Fibroblast of skin of abdomen (primary cell): Measurements from ENCODE around the gene SPP1.
"Not testable (repeated sequence)": the region's sequence is repeated elsewhere in the genome, so short reads cannot be mapped to it uniquely, and the experiment has no call there.

Experiments
- DNase-seq: peaks from one replicate; pipeline ENCODE4 v3.0.0-alpha.2; 2013

Gene SPP1

GRCh38 chr4:87995435-87995834 is 19.9 kb downstream of the SPP1 start:
- no peak for DNase-seq

GRCh38 chr4:87999191-87999691 is 23.7 kb downstream of the SPP1 start:
- not testable (repeated sequence) for DNase-seq

- DNase-seq = no peak
Observed at GRCh38 chr4:88001871-88002270, 26.4 kb downstream of the SPP1 start.

- no peak for DNase-seq
Observed at GRCh38 chr4:88002786-88003185, 27.3 kb downstream of the SPP1 start.

- DNase-seq = no peak
Observed at GRCh38 chr4:88003261-88003660, 27.7 kb downstream of the SPP1 start.

- DNase-seq = peak; percentile 85
Observed at GRCh38 chr4:88005076-88005475, 29.6 kb downstream of the SPP1 start.

GRCh38 chr4:88005946-88006345 is 30.4 kb downstream of the SPP1 start:
- no peak for DNase-seq

GRCh38 chr4:88006956-88007303 is 31.4 kb downstream of the SPP1 start:
- no peak for DNase-seq

- peak; percentile 79 for DNase-seq
Observed at GRCh38 chr4:88007304-88008121, 32.0 kb downstream of the SPP1 start, which contains the start of gene PKD2. PKD2 (plus strand) TSS chr4:88007635; CDS start chr4:88007734, 99 bp downstream.

- peak; percentile 50 for DNase-seq
Observed at GRCh38 chr4:88008122-88008742, 32.7 kb downstream of the SPP1 start.

- DNase-seq = no peak
Observed at GRCh38 chr4:88008743-88009171, 33.2 kb downstream of the SPP1 start.

GRCh38 chr4:88009871-88010270 is 34.4 kb downstream of the SPP1 start:
- no peak for DNase-seq

- no peak for DNase-seq
Observed at GRCh38 chr4:88010966-88011365, 35.5 kb downstream of the SPP1 start.

GRCh38 chr4:88012647-88013046 is 37.1 kb downstream of the SPP1 start:
- DNase-seq = no peak

GRCh38 chr4:88014386-88014905 is 38.9 kb downstream of the SPP1 start:
- no peak for DNase-seq

GRCh38 chr4:88015659-88016295 is 40.3 kb downstream of the SPP1 start:
- DNase-seq = no peak

GRCh38 chr4:88017516-88018297 is 42.2 kb downstream of the SPP1 start:
- peak; percentile 93 for DNase-seq

GRCh38 chr4:88018466-88018865 is 43.0 kb downstream of the SPP1 start:
- DNase-seq = no peak

GRCh38 chr4:88021824-88022223 is 46.3 kb downstream of the SPP1 start:
- no peak for DNase-seq

GRCh38 chr4:88022289-88022688 is 46.8 kb downstream of the SPP1 start:
- no peak for DNase-seq

GRCh38 chr4:88025868-88026661 is 50.6 kb downstream of the SPP1 start:
- not testable (repeated sequence) for DNase-seq
